ENCODE measurements around the gene PTPRD. TPM values are rescaled to one million over a fixed set of nuclear protein-coding genes. Genes with fewer than 3 reads are reported as not detected.

The PTPRD gene
- total RNA-seq, 2 donors from 2014 or later: 60.1 to 75.7 TPM

- intact Hi-C loops (cut with DNase I): no loop called here
- no peak for TF ChIP-seq CTCF (IDR thresholded peaks at IDR 0.05)
Observed at GRCh38 chr9:8800196-8800595, 1812.6 kb downstream of the PTPRD start.

GRCh38 chr9:8799615-8800014 lies 1813.2 kb downstream of the PTPRD start:
- Histone ChIP-seq H3K9ac (ENCODE audit: low read depth in 2 of 2, low read length in 2 of 2) (no peak overlapping the region), H3K9me3 (no peaks in the 10 kb centered on the region), H3K4me3 (no peak overlapping the region), H3K36me3 (no peaks in the 10 kb centered on the region), H3K4me1 (no peaks in the 10 kb centered on the region), H3K27ac (no peak overlapping the region), H3K27me3 (no peaks in the 10 kb centered on the region)
- intact Hi-C loops (cut with DNase I): no loop called here
- no peak for TF ChIP-seq CTCF (IDR thresholded peaks at IDR 0.05)
- DNase-seq: no peak

More at GRCh38 chr9:8800196-8800595, 1812.6 kb downstream of the PTPRD start:
- no peaks in the 10 kb centered on the region for H3K27me3 ChIP-seq
- no peaks in the 10 kb centered on the region for H3K36me3 ChIP-seq
- no peaks in the 10 kb centered on the region for H3K9me3 ChIP-seq
- no peak overlapping the region for H3K27ac ChIP-seq
- H3K4me3 ChIP-seq: no peak overlapping the region
- no peak for DNase-seq
- no peak overlapping the region for H3K9ac ChIP-seq (ENCODE audit: low read depth in 2 of 2, low read length in 2 of 2)
- no peaks in the 10 kb centered on the region for H3K4me1 ChIP-seq

- no peak for DNase-seq
- H3K36me3 ChIP-seq: no peaks in the 10 kb centered on the region
- no peak overlapping the region for H3K4me3 ChIP-seq
- no peaks in the 10 kb centered on the region for H3K4me1 ChIP-seq
- H3K9ac ChIP-seq (ENCODE audit: low read depth in 2 of 2, low read length in 2 of 2): no peak overlapping the region
- no peaks in the 10 kb centered on the region for H3K27me3 ChIP-seq
- no peaks in the 10 kb centered on the region for H3K9me3 ChIP-seq
- intact Hi-C loops (cut with DNase I): no loop called here
- H3K27ac ChIP-seq: no peak overlapping the region
- no peak for TF ChIP-seq CTCF (IDR thresholded peaks at IDR 0.05)
Observed at GRCh38 chr9:8799206-8799605, 1813.6 kb downstream of the PTPRD start.

- Histone ChIP-seq H3K4me3 (no peak overlapping the region), H3K36me3 (no peaks in the 10 kb centered on the region), H3K9me3 (no peaks in the 10 kb centered on the region), H3K27me3 (no peaks in the 10 kb centered on the region), H3K4me1 (no peaks in the 10 kb centered on the region), H3K27ac (no peak overlapping the region), H3K9ac (ENCODE audit: low read depth in 2 of 2, low read length in 2 of 2) (no peak overlapping the region)
- TF ChIP-seq CTCF (IDR thresholded peaks at IDR 0.05): no peak
- DNase-seq: no peak
- intact Hi-C loops (cut with DNase I): no loop called here
Observed at GRCh38 chr9:8784838-8785237, 1828.0 kb downstream of the PTPRD start.

- intact Hi-C loops (cut with DNase I): no loop called here
- Histone ChIP-seq H3K4me1 (no peaks in the 10 kb centered on the region), H3K36me3 (no peaks in the 10 kb centered on the region), H3K4me3 (no peak overlapping the region), H3K9me3 (no peaks in the 10 kb centered on the region), H3K27ac (no peak overlapping the region), H3K9ac (ENCODE audit: low read depth in 2 of 2, low read length in 2 of 2) (no peak overlapping the region), H3K27me3 (no peaks in the 10 kb centered on the region)
- DNase-seq: no peak
- TF ChIP-seq CTCF (IDR thresholded peaks at IDR 0.05): no peak
Observed at GRCh38 chr9:8783941-8784340, 1828.9 kb downstream of the PTPRD start.

GRCh38 chr9:8782237-8782636 lies 1830.6 kb downstream of the PTPRD start:
- Histone ChIP-seq H3K4me3 (no peak overlapping the region), H3K4me1 (no peaks in the 10 kb centered on the region), H3K27me3 (no peaks in the 10 kb centered on the region), H3K36me3 (no peaks in the 10 kb centered on the region), H3K27ac (no peak overlapping the region), H3K9me3 (no peaks in the 10 kb centered on the region), H3K9ac (ENCODE audit: low read depth in 2 of 2, low read length in 2 of 2) (no peak overlapping the region)
- DNase-seq: no peak
- no peak for TF ChIP-seq CTCF (IDR thresholded peaks at IDR 0.05)
- intact Hi-C loops (cut with DNase I): no loop called here
